ENCODE data around the gene RASSF4.

The RASSF4 gene

GRCh38 chr10:45004661-45005060 lies 45.1 kb downstream of the RASSF4 start:
- H3K79me2 ChIP-seq (ENCODE audit: insufficient read depth, low read length): peaks cover 62% of the 10 kb centered on the region

GRCh38 chr10:45005284-45005683 lies 45.7 kb downstream of the RASSF4 start:
- H3K4me3 ChIP-seq (ENCODE audit: low read depth in 1 of 2, low read length in 2 of 2): no peak overlapping the region
- no peak overlapping the region for H3K27ac ChIP-seq (ENCODE audit: low read length)
- no peak overlapping the region for H3K9ac ChIP-seq (ENCODE audit: low read depth, low read length)
- DNase-seq (no peak), ATAC-seq (ENCODE audit: insufficient read depth, low read depth) (no peak)
- H3K27me3 ChIP-seq (ENCODE audit: insufficient read depth, low read length, poor library complexity): no peaks in the 10 kb centered on the region
- peaks cover 34% of the 10 kb centered on the region for H3K36me3 ChIP-seq (ENCODE audit: insufficient read depth, low read length)
- H3K79me2 ChIP-seq (ENCODE audit: insufficient read depth, low read length): peaks cover 56% of the 10 kb centered on the region
- H3K9me3 ChIP-seq (ENCODE audit: insufficient read depth, low read length, severe bottlenecking): no peaks in the 10 kb centered on the region
- no peak overlapping the region for H3K4me2 ChIP-seq (ENCODE audit: insufficient read depth, low read length)
- no peak for TF ChIP-seq CTCF (IDR thresholded peaks at IDR 0.05; ENCODE audit: borderline replicate concordance, extremely low read depth, low read length, poor library complexity, severe bottlenecking)
- no peak for TF ChIP-seq EZH2 (IDR thresholded peaks at IDR 0.05; ENCODE audit: borderline replicate concordance, low read depth, low read length, severe bottlenecking)
- no peak overlapping the region for H2AFZ ChIP-seq (ENCODE audit: low read depth, low read length)
- H3K4me1 ChIP-seq (ENCODE audit: insufficient read depth, low read length): peaks cover 31% of the 10 kb centered on the region
- peaks cover 55% of the 10 kb centered on the region for H4K20me1 ChIP-seq (ENCODE audit: insufficient read depth, low read length)

More at GRCh38 chr10:45004661-45005060, 45.1 kb downstream of the RASSF4 start:
- Histone ChIP-seq H3K4me1 (ENCODE audit: insufficient read depth, low read length) (peaks cover 37% of the 10 kb centered on the region), H3K27me3 (ENCODE audit: insufficient read depth, low read length, poor library complexity) (no peaks in the 10 kb centered on the region), H4K20me1 (ENCODE audit: insufficient read depth, low read length) (peaks cover 55% of the 10 kb centered on the region), H3K4me2 (ENCODE audit: insufficient read depth, low read length) (no peak overlapping the region), H3K9ac (ENCODE audit: low read depth, low read length) (no peak overlapping the region), H3K27ac (ENCODE audit: low read length) (no peak overlapping the region), H3K36me3 (ENCODE audit: insufficient read depth, low read length) (peaks cover 34% of the 10 kb centered on the region), H2AFZ (ENCODE audit: low read depth, low read length) (no peak overlapping the region), H3K4me3 (ENCODE audit: low read depth in 1 of 2, low read length in 2 of 2) (no peak overlapping the region), H3K9me3 (ENCODE audit: insufficient read depth, low read length, severe bottlenecking) (no peaks in the 10 kb centered on the region)
- DNase-seq (no peak), ATAC-seq (ENCODE audit: insufficient read depth, low read depth) (no peak)
- TF ChIP-seq EZH2 (IDR thresholded peaks at IDR 0.05; ENCODE audit: borderline replicate concordance, low read depth, low read length, severe bottlenecking) (no peak), CTCF (IDR thresholded peaks at IDR 0.05; ENCODE audit: borderline replicate concordance, extremely low read depth, low read length, poor library complexity, severe bottlenecking) (no peak)

DNA sequence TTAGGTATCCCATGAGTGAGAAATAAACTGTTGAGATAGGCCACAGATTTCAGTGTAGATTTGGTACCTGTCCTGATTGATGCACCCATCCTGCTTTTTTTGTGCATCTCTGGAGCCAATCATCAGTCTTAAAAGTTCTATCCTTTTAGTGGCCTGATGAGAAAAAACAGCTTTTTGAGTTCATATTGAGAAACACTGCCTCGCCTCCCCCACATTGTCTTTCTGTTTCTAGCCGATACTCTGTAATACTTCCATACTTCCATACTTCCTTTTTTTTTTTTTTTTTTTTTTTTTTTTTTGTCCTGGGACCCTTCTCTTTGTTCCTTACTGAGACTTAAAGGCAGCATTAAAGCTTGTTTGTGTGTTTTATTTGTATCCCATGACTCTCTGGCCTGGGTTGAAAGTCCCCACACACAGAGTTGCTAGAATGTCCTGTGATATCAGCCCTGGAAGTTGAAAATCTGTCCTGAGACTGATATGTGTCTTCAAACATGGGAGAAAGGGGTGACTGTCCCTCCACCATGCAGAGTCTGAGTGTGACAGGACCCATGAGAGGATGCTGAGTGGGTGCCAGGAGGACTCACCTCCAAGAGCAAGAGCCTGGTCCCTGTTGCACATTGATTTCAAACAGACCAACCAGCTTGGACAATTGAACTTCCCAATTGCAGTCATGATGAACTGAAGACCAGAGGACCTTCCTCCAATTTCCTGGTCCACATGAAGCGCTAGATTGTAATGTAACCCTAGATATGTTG lies 46.9 kb downstream of the RASSF4 start:
- Histone ChIP-seq H3K36me3 (ENCODE audit: insufficient read depth, low read length) (peaks cover 34% of the 10 kb centered on the region), H3K9me3 (ENCODE audit: insufficient read depth, low read length, severe bottlenecking) (no peaks in the 10 kb centered on the region), H4K20me1 (ENCODE audit: insufficient read depth, low read length) (peaks cover 52% of the 10 kb centered on the region), H3K27ac (ENCODE audit: low read length) (no peak overlapping the region), H3K4me3 (ENCODE audit: low read depth in 1 of 2, low read length in 2 of 2) (no peak overlapping the region), H3K27me3 (ENCODE audit: insufficient read depth, low read length, poor library complexity) (no peaks in the 10 kb centered on the region), H3K9ac (ENCODE audit: low read depth, low read length) (no peak overlapping the region), H3K4me1 (ENCODE audit: insufficient read depth, low read length) (peaks cover 28% of the 10 kb centered on the region), H3K79me2 (ENCODE audit: insufficient read depth, low read length) (peaks cover 46% of the 10 kb centered on the region), H3K4me2 (ENCODE audit: insufficient read depth, low read length) (no peak overlapping the region), H2AFZ (ENCODE audit: low read depth, low read length) (no peak overlapping the region)
- ATAC-seq (ENCODE audit: insufficient read depth, low read depth): no peak
- DNase-seq: no peak
- no peak for TF ChIP-seq EZH2 (IDR thresholded peaks at IDR 0.05; ENCODE audit: borderline replicate concordance, low read depth, low read length, severe bottlenecking)
- TF ChIP-seq CTCF (IDR thresholded peaks at IDR 0.05; ENCODE audit: borderline replicate concordance, extremely low read depth, low read length, poor library complexity, severe bottlenecking): no peak

Measured in DND-41 (cell line).